GM11168 (cell line): Measurements from ENCODE around the gene KLRC4.

Experiments used
- in situ Hi-C: fragments of 300-500 bp; cut with MboI; formaldehyde crosslinking; loops from one replicate; pipeline ENCODE4 v1.12.0; 2022; ENCODE audit warnings: low sequenced_read_pairs; ENCODE audit not compliant: unreplicated experiment

Gene KLRC4

DNA sequence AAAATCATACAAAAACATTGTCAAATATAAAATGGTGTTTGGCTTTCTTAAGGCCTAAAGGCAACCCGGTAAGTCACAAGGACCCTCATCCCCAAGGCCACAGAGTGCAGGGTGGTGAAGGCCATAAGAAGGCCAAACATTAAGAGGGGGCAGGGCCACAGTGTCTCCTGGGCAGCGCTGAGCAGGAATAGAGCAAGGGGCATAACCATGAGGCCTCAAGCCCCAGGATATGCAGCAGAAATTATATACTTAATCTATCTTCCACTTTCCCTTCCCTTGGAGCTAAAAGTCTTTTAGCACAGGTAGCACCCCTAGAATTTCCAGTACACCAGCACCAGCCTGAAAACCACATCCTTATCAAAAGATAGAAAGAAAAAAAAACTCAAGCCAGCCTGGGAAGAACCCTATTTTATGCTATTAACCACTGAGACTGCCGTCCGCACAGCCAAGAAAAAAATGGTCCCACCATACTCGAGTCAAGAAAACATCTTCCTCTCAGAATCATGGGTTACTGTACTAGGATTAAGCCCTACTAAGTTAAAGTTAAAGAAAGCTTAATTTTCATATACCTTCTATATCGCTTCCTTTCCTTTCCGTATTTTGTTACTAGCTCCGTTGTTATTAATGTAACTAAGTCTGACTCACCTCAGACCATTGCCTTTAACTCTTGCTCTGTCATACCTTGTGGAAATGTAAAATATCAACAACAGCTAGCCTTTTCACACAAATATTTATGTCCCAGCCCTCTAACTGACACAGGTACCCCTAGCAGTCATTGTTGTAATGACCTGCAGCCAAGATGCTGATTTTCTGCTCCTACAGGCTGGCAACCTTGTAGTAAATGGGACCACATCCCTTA lies 39.8 kb downstream of the KLRC4 start:
- in situ Hi-C loops: loop anchor here (25.0 kb wide), 1 partner anchor 193 kb away; no protein-coding TSS in a partner anchor

DNA sequence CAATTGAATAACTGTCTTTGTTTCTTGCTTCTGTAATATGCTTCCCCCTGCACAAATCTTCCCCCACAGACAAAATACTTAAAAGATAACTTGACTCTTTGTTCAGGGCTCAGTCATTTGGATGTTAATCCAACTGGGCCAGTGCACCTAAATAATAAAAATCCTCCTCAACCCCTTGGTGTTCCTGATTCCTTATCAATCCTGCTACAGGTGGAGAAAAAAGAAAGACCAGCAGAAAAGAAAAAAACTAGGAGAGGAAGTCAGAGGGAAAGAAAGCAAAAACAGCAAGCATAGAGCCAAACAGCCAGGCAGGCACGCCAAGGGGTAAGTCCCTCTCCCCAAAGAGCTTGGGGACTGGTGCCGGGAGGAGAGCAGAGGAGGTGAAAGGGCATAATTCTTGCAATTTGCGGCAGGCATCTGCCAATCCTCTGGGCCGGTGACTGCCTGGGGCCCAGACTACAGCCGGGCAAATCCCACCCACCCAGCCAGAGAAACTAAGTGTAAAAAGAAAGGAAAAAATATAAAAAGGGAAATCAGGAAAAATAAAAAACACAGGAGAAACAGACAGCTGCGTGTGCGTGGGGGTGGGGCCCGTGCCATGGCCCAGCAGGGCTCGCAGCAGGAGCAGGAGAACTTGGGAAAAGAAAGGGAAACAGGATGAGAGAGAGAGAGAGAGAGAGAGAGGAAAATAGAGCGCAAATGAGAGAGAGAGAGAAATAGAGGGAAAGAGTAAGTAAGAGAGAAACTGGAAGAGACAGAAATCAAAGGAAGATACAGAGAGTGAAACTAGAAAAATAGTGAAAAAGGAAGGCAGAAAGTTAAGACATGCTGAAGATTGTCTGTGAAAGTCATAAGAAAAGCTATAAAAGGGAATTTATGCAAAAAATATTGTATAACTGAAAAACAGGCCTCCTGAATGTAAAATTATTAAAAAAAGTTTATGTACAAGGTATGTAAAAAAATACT lies 41.1 kb downstream of the KLRC4 start:
- in situ Hi-C loops: loop anchor here (25.0 kb wide), 1 partner anchor 194 kb away; no protein-coding TSS in a partner anchor

DNA sequence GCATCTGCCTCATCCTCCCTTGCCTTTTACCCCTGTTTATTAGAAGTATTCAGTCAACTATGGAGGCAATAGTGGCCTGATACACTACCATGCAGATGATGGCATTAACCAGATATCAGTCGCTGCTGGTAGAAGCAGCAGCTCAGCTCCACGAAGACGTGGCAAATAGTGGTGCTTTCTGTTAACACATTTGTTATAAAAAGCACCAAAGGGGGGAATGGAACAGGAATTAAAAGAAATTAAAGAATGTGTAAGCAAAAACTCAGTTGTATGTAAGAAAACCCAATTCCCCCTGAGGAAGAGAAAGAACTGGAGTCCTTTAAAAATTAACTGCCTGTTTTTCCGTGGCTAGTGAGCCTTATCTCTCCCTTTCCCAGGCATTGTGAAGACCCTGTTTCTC lies 41.8 kb downstream of the KLRC4 start:
- in situ Hi-C loops: loop anchor here (25.0 kb wide), 1 partner anchor 195 kb away; no protein-coding TSS in a partner anchor

DNA sequence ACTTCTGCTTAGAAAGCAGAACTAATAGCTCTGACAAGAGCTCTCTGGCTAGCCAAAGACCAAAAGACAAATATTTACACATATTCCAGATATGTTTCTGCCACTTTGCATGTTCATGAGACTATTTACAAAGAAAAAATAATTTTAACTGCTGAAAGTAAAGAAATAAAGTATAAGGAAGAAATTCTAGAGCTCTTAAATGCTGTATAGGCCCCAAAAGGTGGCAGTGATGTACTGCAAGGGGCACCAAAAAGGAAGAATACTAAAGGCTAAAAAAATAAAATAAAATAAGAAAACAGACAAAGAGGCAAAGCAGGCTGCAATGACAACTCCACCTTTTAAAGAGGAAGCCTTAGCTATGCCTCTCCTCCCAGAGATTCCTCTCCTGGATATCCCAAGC lies 42.7 kb downstream of the KLRC4 start:
- in situ Hi-C loops: loop anchor here (25.0 kb wide), 1 partner anchor 195 kb away; no protein-coding TSS in a partner anchor

DNA sequence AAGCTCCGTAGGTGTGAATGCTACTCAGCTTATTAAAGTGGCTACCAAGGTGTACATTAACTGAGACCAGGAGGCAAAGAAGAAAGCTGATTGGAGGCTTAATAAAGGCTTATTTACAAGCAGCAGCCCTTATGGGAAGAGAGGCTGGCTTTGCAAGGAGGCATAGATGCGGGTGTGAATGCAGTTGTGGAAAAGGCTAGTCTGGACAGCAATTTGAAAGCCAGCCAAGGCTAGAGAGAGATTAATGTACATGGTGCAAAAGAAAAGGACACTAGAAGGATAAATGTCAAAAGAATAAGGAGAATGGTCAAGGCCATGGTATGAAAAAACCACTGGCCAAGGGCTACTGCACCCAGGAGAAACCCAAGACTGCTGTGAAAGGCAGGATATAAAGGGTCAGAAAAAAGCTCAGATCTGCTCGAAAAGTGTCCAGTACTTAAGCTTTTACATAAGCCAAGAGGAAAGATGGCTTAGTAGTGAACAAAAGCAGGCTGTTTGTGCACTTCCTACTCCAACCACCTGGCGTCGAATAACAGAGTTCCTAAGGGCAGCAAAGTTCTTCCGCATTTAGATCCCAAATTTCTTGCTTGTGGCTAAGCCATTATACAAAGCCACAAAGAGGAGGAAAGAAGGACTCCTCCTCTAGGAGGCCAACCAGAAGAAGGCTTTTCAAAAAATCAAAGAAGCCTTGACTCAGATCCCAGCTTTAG lies 43.7 kb downstream of the KLRC4 start:
- in situ Hi-C loops: loop anchor here (25.0 kb wide), 1 partner anchor 196 kb away; no protein-coding TSS in a partner anchor

DNA sequence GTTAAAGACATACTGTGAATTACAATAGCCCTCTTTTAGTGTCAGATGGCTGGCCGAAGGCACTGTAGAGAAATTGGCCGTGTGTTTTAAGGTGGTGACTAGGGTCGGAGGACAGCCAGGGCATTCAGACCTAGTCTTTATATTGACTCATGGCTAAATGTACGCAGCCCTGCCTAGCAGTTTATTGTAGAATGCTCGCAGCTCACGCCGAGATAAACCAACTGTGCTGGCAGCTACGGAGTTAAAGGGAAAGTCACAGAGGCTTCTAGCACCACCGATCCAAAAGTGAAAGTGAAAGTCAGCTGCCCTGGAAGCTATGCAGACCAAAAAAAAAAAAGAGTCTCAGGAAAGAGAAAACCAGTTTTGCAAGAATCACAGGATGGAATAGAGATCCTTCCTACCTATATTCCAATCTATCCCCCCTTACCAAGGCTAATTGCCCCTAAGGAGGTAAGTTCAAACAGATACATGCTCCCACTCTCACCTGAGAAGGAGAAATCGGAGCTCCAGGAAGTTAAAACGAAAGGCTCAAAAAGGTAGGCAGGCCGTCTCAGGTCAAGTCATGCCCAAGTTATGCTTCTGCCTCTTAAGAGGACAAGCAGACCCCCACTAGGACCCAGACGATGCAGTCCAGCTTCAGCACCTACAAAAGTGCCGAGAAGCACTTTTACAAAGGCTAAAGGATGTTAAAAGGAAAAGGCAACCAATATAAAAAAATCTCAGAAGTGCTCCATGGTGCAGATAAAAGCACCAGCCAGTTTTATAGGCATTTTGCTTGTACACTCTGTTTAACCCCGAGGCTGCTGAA lies 44.5 kb downstream of the KLRC4 start:
- in situ Hi-C loops: loop anchor here (25.0 kb wide), 1 partner anchor 197 kb away; no protein-coding TSS in a partner anchor

DNA sequence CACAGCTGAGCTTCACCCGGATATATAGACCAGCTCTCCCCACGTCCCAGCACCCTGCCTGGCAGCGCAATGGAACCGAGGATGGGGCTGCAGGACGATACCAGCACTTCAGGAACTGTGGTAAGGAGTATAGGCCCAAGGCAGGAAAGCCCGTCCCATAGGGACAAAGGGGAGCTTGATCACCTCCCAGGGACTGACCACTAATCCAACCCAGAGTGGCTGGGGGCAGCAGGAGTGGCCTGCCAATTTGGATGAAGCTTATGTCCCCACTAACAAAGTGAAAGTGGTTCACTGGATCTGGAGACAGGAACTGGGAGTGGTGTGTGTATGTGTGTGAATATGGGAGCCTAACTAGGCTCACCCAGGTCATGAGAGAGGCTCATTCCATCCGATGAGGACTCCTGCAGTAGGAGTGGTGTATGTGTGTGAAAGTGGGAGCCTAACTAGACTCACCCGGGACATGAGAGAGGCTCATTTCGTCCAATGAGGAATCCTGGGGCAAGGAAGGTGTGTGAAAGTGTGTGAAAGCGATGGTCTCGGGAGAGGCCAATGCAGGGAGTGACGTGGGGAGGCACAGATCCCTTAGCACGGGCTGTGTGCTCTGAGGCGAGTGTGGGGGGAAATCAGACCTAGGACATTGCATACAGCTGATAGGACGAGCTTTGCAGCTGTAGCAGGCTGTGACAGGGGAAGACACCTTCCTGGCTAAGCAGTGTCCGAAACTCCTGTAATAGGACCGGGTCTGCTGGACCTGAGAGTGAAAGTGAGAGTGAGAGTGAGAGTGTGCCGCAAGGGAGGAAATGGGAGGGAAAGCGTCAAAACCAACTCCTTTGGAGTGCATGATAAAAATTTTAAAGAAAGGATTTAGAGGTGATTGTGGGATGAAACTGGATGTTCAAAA lies 45.4 kb downstream of the KLRC4 start:
- in situ Hi-C loops: loop anchor here (25.0 kb wide), 1 partner anchor 198 kb away; no protein-coding TSS in a partner anchor

DNA sequence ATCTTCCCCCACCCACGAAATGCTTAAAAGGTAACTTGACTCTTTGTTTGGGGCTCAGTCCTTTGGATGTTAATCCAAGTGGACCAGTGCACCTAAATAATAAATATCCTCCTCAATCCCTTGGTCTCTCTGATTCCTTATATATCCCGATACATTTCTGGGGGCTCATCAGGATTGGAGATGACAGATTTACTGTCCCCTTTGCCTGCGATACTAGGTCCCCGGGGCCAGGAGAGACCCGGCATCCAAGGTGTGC lies 46.0 kb downstream of the KLRC4 start:
- in situ Hi-C loops: loop anchor here (25.0 kb wide), 1 partner anchor 199 kb away; no protein-coding TSS in a partner anchor

DNA sequence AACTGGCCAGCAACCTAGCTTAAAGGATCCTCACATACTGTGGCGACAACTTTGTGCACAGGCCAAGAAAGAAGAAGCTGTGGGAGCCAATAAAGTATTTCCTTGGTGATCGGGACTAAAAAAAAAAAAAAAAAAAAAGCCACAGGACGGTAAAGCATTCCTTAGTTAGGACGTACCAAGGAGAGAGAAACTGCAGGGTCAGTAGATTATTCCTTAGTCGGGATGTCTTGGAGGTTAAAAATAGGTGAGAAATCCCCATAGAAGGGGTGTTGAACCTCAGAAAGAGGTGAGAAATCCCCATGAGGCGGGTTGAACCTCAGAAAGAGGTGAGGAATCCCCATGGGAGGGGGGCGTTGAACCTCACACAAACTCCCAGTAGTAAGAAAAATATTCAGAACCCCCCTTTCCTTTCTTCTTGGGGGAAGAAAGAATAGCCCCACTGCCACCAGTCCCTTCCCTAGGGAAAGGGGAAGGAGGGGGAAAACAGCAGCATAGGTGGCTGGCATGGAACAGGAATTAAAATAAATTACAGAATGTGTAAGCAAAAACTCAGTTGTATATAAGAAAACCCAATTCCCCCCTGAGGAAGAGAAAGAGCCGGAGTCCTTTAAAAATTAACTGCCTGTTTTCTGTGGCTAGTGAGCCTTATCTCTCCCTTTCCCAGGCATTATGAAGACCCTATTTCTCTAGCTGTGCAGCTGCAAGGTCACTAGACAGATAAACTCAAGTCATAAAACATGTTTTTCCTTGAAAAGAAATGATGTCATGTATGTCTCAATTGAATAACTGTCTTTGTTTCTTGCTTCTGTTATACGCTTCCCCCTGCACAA lies 46.5 kb downstream of the KLRC4 start:
- in situ Hi-C loops: loop anchor here (25.0 kb wide), 1 partner anchor 199 kb away; no protein-coding TSS in a partner anchor

DNA sequence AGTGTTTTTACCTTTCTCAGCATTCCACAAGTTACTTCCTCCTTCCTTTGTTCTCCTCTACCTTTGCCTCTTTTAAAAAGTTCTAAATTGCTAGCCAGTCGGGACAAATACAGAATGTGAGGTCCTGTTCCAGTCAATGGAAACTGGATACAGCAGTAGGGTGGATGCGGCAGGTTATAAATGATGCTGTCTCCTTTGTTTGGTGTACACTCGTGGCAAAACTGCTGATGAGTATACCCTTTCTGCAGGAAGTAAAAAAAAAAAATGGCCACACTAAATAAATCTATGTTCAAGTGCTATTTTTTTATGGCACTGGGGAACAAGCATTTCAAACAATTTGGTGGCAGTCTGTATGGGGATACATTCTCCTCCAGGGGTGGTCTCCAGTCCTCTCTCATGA lies 47.2 kb downstream of the KLRC4 start:
- in situ Hi-C loops: loop anchor here (25.0 kb wide), 1 partner anchor 200 kb away; no protein-coding TSS in a partner anchor

DNA sequence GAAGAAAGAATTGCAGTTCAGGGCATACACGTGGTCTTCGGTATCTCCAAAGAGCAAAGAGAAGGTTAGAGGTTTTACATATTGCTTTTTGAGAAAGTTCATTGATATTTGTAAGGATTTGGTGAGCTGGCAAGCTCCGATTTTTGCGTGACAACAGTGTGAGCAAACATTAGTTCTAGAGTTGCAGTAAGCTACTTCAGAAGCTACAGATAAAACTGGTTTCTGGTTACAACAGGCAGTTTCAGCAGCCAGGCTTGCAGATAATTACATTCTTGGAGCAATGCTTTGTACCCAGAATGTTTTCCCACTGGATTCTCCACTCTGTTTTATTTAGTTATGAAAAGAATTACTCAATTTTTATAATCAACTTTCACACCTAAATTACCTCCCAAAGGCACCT lies 47.9 kb downstream of the KLRC4 start:
- in situ Hi-C loops: loop anchor here (25.0 kb wide), 1 partner anchor 201 kb away; no protein-coding TSS in a partner anchor

DNA sequence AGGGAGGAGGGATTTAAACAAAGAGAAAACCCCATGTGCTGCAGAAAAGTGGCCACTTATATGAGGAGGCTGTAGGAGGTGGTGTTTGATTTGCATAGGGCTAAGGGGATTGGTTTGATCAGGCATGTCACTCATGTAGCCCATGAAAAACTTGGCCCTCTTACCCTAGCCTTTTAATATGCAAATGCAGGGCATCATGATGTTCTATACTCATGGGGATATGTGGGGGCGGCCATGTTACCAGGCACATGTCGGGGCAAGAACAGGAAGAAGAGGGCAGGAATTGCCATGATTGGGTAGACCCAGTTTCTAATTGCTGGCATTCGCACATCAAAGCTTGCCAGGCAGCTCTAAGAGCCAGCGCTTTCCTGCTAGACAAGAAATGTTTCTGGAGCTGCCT lies 48.5 kb downstream of the KLRC4 start:
- in situ Hi-C loops: loop anchor here (25.0 kb wide), 1 partner anchor 201 kb away; no protein-coding TSS in a partner anchor

DNA sequence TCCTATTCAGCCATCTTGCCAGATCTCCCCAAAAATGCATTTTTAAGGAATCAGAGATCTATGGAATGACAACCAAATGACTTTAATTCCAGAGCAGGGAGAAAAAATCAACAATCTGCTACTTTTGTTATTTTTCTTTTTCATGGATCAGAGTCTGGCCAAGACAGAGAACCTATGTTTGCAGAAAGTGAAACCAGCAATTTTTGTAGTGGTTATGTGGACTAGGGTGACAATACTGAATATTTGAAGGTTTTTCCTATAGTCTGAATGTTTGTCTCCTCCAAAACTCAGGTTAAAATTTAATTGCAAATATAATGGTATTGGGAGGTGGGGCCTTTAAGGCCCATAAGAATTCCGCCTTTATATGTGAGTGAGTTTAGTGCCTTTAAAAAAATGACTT lies 50.6 kb downstream of the KLRC4 start:
- in situ Hi-C loops: loop anchor here (25.0 kb wide), 1 partner anchor 203 kb away; no protein-coding TSS in a partner anchor

DNA sequence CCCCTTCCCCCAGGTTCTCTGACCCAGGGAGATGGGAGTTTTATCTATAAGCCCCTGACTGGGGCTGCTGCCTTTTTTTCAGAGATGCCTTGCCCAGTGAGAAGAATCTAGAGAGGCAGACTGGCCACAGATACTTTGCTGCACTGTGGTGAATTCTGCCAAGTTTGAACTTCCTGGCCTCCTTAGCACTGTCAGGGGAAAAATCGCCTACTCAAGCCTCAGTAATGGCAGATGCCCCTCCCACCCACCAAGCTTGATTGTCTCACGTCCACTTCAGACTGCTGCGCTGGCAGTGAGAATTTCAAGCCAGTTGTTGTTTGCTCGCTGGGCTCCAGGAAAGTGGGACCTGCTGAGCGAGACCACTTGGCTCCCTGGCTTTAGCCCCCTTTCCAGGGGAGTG lies 51.4 kb downstream of the KLRC4 start:
- in situ Hi-C loops: loop anchor here (25.0 kb wide), 1 partner anchor 204 kb away; no protein-coding TSS in a partner anchor
